Chondrocyte (in vitro differentiated cells): Measurements from ENCODE around the gene GBX2. TPM values are rescaled to one million over a fixed set of nuclear protein-coding genes. Genes with fewer than 3 reads are reported as not detected.

Experiments used
- DNase-seq: peaks from one replicate; pipeline ENCODE4 v3.0.0; 2021; ENCODE audit warnings: mixed read lengths, low spot score
- H3K27ac Mint-ChIP-seq: one replicate; pipeline ENCODE4 v1.8.0; 2021; ENCODE audit warnings: mild to moderate bottlenecking, moderate library complexity, mixed read lengths; ENCODE audit not compliant: unreplicated experiment
- H3K27me3 Mint-ChIP-seq: 2 replicates; pipeline ENCODE4 v1.8.0; 2021; ENCODE audit warnings: low read depth, mixed read lengths
- H3K36me3 Mint-ChIP-seq: 2 replicates; pipeline ENCODE4 v1.8.0; 2021; ENCODE audit warnings: low read depth, mixed read lengths
- H3K4me1 Mint-ChIP-seq: 2 replicates; pipeline ENCODE4 v1.8.0; 2021; ENCODE audit warnings: low read depth, mild to moderate bottlenecking, mixed read lengths
- H3K4me3 Mint-ChIP-seq: one replicate; pipeline ENCODE4 v1.8.0; 2021; ENCODE audit warnings: mild to moderate bottlenecking, moderate library complexity, mixed read lengths; ENCODE audit not compliant: unreplicated experiment
- H3K9me3 Mint-ChIP-seq: 2 replicates; pipeline ENCODE4 v1.8.0; 2021; ENCODE audit warnings: low read depth, mixed read lengths
- total RNA-seq: library from RNA; stranded (reverse); gene quantifications from 3 replicates; pipeline ENCODE4 v1.2.1, GENCODE V29; 2021
- TF ChIP-seq, protein P1 (sequence below): fragments of 200-600 bp; sonication (generic); IDR thresholded peaks from 2 replicates; pipeline ENCODE4 v1.5.0; 2021; ENCODE audit warnings: antibody characterized with exemption, mild to moderate bottlenecking, moderate library complexity

GBX2 gene
- total RNA-seq, 1 donor from 2014 or later = 16.7 TPM

DNA sequence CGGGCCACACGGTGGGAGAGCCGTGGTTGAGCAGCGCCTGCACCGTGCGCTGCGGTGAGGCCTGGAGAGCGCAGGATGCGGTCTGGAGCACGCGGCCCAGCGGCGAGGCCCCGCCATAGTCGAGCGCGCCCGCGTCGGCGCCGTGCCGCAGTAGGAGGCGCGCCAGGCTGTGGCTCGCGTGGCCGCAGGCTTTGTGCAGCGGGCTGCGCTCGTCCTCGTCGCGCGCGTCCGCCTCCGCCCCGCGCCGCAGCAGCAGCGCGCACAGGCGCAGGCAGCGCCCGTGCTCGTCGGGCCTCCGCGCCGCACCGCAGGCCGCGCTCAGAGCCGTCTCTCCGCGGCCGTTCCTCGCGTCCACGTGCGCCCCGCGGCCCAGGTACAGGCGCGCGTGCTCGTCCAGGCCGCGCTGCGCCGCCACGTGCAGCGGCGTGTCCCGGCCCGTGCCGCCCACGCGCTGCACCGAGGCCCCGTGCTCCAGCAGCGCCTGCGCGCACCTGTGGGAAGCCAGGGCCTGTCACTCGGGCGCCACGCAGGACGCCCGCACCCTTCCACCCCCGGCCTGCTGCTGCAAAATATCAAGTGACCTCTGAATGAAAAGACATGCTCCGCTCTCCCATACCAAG lies 46.3 kb upstream of the GBX2 start:
- no peak overlapping the region for H3K4me3 Mint-ChIP-seq
- no peak overlapping the region for H3K27ac Mint-ChIP-seq
- no peak for DNase-seq
- TF ChIP-seq, protein P1, sequence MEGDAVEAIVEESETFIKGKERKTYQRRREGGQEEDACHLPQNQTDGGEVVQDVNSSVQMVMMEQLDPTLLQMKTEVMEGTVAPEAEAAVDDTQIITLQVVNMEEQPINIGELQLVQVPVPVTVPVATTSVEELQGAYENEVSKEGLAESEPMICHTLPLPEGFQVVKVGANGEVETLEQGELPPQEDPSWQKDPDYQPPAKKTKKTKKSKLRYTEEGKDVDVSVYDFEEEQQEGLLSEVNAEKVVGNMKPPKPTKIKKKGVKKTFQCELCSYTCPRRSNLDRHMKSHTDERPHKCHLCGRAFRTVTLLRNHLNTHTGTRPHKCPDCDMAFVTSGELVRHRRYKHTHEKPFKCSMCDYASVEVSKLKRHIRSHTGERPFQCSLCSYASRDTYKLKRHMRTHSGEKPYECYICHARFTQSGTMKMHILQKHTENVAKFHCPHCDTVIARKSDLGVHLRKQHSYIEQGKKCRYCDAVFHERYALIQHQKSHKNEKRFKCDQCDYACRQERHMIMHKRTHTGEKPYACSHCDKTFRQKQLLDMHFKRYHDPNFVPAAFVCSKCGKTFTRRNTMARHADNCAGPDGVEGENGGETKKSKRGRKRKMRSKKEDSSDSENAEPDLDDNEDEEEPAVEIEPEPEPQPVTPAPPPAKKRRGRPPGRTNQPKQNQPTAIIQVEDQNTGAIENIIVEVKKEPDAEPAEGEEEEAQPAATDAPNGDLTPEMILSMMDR = no peak
- H3K36me3 Mint-ChIP-seq = peaks cover 2% of the 10 kb centered on the region
- H3K9me3 Mint-ChIP-seq = no peaks in the 10 kb centered on the region
- H3K27me3 Mint-ChIP-seq = no peaks in the 10 kb centered on the region
- peaks cover 4% of the 10 kb centered on the region for H3K4me1 Mint-ChIP-seq

- H3K4me1 Mint-ChIP-seq = peaks cover 4% of the 10 kb centered on the region
- H3K36me3 Mint-ChIP-seq = peaks cover 3% of the 10 kb centered on the region
- H3K9me3 Mint-ChIP-seq = no peaks in the 10 kb centered on the region
- no peak overlapping the region for H3K4me3 Mint-ChIP-seq
- H3K27me3 Mint-ChIP-seq = no peaks in the 10 kb centered on the region
- DNase-seq = no peak
- TF ChIP-seq, protein P1 = no peak
- H3K27ac Mint-ChIP-seq = no peak overlapping the region
Observed at GRCh38 chr2:236211296-236211695, 43.1 kb upstream of the GBX2 start.

- Mint-ChIP-seq H3K4me1 (peaks cover 4% of the 10 kb centered on the region), H3K4me3 (no peak overlapping the region), H3K27me3 (no peaks in the 10 kb centered on the region), H3K27ac (no peak overlapping the region), H3K9me3 (peaks cover 6% of the 10 kb centered on the region), H3K36me3 (peaks cover 5% of the 10 kb centered on the region)
- TF ChIP-seq, protein P1 = no peak
- DNase-seq = no peak
Observed at GRCh38 chr2:236210536-236210935, 42.4 kb upstream of the GBX2 start.

DNA sequence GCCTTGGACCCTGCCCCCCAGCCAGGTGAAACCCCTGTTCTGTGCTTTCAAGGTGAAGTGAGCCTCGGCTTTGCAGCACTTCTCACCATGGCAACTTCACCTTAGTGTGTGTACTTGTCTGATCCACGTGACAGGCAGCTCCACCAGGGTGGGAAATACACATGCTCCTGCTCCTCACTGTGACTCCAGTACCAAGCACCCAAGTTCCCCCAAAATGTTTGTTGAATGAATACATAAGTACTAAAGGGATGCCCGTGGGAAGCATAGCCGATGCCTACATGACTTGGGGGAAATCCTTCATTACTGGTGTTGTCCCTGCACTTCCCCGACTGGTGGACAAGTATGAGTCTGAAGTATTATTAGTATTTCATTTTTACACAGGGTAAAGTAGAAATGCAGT lies 41.8 kb upstream of the GBX2 start:
- Mint-ChIP-seq H3K36me3 (peaks cover 5% of the 10 kb centered on the region), H3K4me1 (peaks cover 4% of the 10 kb centered on the region), H3K27me3 (no peaks in the 10 kb centered on the region), H3K27ac (no peak overlapping the region), H3K4me3 (no peak overlapping the region), H3K9me3 (peaks cover 6% of the 10 kb centered on the region)
- no peak for DNase-seq
- TF ChIP-seq, protein P1 = peak; percentile 2

GRCh38 chr2:236209535-236209934 lies 41.3 kb upstream of the GBX2 start:
- H3K27ac Mint-ChIP-seq = no peak overlapping the region
- no peak overlapping the region for H3K4me3 Mint-ChIP-seq
- peaks cover 5% of the 10 kb centered on the region for H3K36me3 Mint-ChIP-seq
- H3K4me1 Mint-ChIP-seq = peaks cover 4% of the 10 kb centered on the region
- DNase-seq = no peak
- H3K9me3 Mint-ChIP-seq = peaks cover 6% of the 10 kb centered on the region
- TF ChIP-seq, protein P1 = peak; percentile 22
- no peaks in the 10 kb centered on the region for H3K27me3 Mint-ChIP-seq
